Activated CD4-positive, alpha-beta T cell treated with anti-CD3 and anti-CD28 coated beads for 4 hours (primary cell): Measurements from ENCODE around the gene AJM1.

Experiments
- DNase-seq, 2 donors: peaks; one replicate each; pipeline ENCODE4 v3.0.0-alpha.2; 2020

Gene AJM1

DNA sequence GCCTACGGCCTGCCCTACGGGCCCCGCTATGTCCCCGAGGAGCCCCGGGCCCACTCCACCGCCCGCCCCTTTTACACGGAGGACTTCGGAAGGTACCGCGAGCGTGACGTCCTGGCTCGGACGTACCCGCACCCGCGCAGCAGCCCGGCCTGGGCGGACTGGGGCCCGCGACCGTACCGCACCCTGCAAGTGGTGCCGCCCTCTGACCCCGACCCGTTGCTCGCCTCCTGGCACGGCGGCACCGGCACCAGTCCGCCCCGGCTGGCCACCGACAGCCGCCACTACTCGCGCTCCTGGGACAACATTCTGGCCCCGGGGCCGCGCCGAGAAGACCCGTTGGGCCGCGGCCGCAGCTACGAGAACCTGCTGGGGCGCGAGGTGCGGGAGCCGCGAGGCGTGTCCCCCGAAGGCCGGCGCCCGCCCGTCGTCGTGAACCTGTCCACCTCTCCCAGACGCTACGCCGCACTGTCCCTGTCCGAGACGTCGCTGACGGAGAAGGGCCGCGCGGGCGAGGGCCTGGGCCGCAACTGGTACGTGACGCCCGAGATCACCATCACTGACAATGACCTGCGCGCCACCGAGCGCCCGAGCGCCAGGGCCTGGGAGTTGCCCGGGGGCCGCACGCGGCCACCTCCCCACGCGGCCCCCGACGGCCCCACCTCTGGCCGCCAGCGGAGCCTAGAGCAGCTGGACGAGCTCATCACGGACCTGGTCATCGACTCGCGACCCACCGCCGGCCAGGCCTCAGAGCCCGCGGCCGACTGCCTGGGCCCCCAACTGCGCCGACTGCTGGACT lies 3.4 kb downstream of the AJM1 start:
- DNase-seq, result no peak

DNA sequence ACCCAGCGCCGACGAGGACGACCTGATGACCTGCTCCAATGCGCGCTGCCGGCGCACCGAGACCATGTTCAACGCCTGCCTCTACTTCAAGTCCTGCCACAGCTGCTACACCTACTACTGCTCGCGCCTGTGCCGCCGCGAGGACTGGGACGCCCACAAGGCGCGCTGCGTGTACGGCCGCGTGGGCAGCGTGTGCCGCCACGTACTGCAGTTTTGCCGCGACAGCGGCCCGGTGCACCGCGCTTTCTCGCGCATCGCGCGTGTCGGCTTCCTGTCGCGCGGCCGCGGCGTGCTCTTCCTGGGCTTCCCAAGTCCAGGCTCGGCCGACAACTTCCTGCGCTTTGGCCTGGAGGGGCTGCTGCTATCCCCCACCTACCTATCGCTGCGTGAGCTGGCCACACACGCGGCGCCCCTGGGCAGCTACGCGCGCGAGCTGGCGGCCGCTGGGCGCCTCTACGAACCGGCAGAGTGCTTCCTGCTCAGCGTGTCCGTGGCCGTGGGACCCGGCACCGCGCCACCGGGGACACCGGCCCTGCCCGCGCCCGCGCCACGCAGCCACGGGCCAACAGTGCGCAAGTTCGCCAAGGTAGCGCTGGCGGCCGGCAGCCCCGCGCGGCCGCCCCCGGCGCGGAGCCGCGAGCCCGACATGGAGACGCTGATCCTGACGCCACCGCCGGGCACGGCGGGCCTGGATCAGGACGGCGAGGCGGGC lies 4.3 kb downstream of the AJM1 start:
- DNase-seq, result peak in 1 of 2 donors; percentile 56

DNA sequence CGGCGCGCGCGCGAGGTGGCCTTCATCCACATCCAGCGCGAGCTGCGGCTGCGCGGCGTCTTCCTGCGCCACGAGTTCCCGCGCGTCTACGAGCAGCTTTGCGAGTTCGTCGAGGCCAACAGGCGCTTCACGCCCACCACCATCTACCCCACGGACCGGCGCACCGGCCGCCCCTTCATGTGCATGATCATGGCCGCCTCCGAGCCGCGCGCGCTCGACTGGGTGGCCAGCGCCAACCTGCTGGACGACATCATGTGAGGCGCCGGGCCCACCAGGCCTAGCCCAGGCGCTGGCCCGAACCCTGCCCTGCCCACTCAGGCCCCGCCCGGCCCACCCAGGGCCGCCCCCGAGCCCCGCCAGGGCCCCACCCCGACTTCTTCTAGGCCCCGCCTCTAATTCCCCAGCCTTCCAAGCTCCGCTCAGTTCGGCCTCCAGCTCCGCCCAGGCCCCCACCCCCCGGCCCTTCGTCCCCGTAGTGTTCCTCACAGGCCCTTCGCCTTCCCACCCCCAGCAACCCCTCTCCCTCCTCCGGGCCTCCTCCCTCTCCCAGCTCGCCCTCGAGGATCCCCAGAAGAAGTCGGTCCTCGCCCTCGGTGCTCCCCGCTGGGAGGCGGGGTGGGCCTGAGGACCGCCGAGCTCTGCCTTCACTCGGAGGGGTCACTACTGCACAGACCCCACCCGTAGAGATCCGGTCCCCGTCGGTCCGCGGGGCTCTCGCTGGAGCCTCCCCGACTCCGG lies 5.0 kb downstream of the AJM1 start:
- DNase-seq, result no peak

DNA sequence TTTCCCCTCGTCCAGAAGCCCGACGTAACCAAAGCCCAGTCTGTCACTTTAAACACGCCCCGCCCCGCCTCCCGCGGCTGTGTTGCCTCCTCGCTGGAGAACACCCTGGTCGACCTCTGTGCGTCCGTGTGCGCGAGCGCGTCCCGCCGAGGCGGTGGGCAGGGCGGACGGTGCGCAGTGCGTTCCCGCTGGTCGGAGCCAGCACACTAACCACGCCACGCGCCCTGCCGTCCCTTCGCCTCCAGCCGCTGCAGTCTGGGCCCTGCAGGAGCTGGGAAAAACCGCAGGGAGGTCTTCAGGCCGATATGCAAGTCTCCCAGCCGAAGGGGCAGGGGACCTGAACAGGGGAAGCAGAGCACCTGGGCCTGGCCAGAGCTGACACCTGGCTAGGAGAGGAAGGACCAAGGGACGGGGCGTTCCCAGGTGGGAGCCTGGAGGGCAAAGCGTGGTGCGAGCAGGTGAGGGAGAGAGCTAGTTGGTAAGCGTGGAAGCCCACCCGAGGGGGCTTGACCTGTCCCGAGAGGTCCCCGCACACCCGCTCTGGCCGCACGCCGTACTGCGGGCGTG lies 5.6 kb downstream of the AJM1 start:
- peak; percentile 63 to 66 for DNase-seq

DNA sequence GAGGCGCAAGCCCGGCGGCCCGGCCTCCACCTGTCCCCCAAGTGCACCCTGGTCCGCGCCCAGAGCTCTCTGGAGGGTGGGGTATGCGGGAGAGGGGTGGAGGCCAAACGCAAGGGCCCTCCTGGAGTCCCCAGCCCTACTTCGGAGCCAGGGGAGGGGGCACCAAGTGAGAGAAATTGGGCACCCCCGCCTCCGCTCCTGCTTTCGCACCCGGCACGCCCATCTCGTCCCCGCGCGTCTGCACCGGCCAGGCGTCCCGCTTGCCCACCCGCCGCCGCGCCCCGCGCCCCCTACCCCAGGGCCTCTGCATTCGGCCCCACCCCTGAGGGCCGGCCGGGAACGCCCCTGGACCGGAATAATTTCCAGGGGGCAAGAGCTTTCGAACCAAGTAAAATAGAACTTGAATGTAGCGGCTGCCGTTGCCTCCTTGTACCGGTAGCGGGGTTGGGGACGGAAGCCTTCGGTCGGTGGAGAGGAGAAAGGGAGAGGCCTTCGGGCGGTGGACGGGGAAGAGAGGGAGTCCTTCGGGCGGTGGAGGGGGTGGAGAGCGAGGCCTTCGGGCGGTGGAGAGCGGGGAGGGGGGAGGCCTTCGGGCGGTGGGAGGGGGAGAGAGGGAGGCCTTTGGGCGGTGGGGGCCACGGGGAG lies 6.2 kb downstream of the AJM1 start:
- no peak for DNase-seq

DNA sequence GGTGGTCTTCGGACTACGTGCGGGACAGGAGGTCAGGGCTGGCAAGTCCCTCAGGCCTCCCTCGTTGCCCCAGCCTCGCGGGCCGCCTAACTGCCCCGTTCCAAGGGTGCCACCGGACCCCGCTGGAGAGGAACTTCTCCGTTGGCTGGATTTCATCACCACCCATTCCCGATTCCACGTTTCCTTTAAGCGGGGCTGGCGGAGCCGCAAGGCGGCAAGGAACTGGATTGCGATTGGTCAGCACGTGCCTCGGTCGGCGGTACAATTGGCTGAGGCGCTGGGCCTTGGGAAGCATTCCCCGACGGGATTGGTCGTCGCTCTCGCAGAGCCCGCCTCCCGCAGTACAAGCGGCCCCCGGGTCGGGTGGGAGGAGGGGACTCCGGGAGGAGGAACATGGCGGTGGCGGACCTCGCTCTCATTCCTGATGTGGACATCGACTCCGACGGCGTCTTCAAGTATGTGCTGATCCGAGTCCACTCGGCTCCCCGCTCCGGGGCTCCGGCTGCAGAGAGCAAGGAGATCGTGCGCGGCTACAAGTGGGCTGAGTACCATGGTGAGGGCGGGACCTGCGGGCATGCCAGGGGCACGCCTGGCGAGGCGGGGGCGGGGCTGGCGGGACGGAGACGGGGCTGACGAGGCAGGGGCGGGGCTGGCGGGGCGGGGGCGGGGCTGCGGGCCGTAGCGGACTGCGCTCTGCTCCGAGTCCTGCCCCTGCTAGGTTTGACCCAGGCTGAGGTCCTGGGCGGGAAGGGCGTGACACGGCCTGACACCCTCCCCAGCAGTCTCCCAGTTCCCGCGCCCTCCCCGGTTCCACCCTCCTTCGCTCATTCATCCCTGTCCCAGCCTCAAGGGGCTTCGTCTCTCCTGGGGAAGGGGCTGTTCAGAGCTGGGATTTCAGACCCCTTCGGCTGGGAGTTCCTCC lies 7.0 kb downstream of the AJM1 start, which contains the start of gene PHPT1:
PHPT1 (plus strand) TSS at position 372 of the 922 bp plus-strand sequence; CDS start at position 394, 22 bp downstream.
- peak; percentile 96 to 97 for DNase-seq

DNA sequence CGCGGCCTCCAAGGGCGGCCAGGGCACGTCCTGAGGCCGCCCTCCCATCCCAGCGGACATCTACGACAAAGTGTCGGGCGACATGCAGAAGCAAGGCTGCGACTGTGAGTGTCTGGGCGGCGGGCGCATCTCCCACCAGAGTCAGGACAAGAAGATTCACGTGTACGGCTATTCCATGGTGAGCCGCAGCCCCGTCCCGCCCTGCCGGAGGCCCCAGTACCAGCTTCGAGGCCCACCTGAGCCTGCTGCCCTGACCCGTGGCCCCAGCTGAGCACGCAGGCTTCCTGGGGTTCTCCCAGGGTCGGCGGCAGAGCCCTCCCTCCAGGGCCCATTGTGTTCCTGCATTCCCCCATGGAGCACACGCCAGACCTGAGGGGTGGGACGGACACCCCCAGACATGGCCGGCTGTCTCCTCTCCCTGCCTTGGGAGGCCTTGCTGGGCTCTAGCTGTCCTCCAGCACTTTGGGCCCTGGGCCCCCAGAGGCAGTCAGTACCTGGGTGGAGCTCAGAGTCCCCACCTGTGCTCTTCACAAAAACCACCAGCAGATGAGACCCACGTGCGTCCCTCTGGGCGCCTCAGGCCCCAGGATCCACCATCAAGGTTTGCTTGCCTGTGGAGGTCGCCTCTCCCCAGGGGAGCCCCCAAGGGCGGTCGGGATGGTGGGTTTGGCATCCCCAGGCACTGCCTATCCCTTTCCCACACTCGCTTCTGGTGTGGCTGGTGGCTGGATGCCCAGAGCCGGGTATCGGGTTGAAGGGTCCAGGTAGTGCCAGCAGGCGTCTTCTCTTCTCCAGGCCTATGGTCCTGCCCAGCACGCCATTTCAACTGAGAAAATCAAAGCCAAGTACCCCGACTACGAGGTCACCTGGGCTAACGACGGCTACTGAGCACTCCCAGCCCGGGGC lies 7.9 kb downstream of the AJM1 start:
- DNase-seq, result no peak

DNA sequence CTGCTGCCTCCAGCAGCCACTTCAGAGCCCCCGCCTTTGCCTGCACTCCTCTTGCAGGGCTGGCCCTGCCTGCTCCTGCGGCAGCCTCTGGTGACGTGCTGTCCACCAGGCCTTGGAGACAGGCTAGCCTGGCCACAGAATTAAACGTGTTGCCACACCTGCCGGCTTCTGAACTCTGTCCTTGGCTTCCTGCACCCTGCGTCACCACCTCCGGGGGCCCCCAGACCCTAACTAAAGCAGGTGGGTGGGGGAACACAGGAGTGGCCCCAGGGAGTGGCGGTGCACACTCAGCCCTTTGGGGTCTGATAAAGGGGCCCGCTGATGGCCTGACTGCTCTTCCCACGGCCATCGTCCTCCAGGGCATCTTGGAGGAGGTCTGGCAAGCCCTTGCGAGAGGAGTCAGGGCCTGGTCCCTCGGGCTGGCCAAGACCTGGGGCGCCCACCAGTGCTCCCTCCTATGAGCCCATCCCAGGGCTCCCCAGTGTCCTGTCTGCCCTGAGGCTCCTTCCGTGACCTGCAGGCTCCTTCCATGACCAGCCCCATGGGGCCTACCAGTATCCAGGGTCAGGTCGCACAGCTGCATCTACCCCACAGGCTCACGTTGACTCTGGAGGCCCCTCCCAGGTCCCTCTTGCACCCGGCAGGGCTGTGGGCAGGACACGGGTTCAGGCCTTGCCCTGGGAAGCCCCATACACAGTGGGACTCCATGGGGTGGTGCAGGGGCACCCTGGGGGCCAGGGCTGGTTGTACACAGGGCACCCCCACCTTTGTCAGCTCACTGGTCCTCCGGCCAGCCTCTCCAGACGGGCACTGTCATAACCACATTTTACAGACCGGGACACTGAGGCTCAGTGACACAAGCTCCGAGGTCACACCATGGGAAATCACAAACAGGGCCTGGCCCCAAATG lies 8.8 kb downstream of the AJM1 start:
- DNase-seq, result no peak

DNA sequence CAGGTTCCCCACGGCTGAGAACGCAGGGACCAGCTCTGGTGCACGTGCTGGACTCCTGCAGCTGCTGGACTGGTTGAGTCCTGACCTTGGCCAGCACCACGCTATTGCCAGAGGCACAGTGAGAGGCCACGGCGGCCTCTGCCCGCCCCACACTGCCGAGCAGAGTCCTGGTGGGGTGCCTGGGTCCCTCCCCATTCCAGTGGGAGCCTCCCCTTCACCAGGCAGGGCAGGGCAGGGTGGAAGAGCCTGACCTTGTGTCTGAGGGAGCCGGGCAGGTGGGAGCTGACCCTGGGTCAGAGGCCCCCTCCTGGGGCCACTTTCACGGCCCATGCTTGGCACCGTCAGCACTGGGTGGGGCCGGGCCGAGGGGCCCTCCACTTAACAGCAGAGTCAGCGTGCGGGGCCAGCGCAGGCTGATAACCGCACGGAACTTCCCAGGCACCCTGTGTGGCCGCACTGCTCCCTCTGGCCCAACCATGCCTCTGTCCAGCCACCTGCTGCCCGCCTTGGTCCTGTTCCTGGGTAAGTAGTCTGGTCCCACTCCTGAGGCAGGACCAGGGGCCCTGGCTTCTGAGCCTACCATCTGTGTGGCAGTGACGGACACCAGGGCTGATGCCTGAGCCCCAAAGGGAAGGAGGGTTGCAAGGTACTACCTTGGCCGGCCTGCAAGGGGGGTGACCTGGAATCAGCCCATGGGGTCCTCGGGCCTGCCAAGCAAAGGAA lies 9.8 kb downstream of the AJM1 start, which contains the start of gene MAMDC4:
MAMDC4 (plus strand) TSS at position 406 of the 723 bp plus-strand sequence; CDS start at position 477, 71 bp downstream.
- no peak for DNase-seq

DNA sequence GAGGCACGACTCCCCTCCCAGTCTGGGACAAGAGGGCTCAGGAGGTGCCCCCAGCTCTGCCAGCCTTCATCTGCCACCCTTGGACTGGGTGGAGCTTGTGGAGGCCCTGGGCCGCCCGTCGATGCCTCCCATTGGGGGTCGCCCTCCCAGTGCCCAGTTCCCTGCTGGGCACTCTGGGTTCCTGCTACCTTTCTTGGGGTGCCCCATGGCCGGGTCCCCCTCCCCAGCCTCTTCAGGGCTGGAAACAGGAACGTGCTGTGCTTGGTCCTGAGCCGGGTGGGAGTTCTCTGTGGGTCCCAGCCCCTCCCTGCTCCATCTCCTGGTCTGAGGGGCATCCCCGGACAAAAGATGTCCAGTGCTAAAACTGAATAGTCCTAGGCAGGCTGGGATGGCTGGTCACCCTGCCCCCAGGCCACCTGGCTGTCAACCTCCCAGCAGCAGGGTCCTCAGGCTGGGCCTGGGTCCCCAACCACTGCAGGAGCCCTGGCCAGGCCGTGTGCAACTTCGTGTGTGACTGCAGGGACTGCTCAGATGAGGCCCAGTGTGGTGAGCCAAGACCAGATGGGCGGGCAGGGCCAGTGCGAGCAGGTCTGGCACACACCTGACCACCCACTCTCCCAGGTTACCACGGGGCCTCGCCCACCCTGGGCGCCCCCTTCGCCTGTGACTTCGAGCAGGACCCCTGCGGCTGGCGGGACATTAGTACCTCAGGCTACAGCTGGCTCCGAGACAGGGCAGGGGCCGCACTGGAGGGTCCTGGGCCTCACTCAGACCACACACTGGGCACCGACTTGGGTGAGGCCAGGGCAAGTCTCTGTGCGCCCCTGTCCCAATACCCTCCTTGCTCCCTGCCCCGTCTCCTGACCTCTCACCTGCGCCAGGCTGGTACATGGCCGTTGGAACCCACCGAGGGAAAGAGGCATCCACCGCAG lies 10.7 kb downstream of the AJM1 start:
- no peak for DNase-seq

DNA sequence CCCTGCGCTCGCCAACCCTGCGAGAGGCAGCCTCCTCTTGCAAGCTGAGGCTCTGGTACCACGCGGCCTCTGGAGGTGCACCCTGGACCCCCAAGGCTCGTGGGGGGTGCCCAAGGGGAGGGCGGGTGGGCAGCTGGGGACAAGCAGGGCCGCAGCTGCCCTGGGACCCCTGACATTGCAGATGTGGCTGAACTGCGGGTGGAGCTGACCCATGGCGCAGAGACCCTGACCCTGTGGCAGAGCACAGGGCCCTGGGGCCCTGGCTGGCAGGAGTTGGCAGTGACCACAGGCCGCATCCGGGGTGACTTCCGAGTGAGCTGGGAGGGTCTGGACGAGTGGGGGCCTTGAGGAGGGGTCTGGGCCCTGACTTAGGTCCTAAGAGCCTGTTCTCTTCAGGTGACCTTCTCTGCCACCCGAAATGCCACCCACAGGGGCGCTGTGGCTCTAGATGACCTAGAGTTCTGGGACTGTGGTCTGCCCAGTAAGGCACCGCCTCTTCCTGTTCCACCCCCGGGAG lies 11.4 kb downstream of the AJM1 start:
- no peak for DNase-seq

DNA sequence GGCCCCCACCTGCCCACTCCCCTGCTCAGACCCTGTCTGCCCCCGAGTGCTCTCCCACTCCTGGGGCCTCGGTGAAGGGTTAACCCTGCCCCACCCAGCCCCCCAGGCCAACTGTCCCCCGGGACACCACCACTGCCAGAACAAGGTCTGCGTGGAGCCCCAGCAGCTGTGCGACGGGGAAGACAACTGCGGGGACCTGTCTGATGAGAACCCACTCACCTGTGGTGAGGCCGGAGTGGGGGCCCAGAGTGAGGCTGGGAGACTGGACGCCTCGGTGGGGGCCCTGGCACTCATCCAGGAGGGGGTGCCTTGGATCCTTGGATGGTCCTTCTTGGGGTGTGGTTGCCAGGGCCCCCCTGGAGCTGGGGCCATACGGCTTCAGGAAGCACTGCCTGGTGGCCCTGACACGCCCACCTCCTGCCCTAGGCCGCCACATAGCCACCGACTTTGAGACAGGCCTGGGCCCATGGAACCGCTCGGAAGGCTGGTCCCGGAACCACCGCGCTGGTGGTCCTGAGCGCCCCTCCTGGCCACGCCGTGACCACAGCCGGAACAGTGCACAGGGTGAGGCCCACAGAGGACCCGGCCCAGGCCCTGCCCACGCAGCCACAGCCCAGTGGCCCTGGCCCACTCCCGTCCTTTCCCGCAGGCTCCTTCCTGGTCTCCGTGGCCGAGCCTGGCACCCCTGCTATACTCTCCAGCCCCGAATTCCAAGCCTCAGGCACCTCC lies 12.0 kb downstream of the AJM1 start:
- no peak for DNase-seq

DNA sequence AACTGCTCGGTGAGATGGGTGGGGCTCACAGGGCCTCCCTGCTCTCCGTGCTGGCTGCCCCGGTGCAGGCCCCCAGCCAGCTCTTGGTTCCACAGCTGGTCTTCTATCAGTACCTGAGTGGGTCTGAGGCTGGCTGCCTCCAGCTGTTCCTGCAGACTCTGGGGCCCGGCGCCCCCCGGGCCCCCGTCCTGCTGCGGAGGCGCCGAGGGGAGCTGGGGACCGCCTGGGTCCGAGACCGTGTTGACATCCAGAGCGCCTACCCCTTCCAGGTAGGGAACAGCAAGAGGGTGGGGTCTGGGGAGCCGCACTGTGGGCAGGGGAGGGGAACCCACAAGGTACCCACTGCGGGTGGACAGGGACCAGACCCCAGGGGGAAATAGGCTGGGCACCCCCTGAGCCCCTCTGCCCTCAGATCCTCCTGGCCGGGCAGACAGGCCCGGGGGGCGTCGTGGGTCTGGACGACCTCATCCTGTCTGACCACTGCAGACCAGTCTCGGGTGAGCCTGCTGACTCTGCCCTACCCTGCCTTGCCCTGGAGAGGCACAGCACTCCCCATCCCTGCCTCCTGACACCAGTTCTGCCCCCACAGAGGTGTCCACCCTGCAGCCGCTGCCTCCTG lies 12.7 kb downstream of the AJM1 start:
- no peak for DNase-seq

DNA sequence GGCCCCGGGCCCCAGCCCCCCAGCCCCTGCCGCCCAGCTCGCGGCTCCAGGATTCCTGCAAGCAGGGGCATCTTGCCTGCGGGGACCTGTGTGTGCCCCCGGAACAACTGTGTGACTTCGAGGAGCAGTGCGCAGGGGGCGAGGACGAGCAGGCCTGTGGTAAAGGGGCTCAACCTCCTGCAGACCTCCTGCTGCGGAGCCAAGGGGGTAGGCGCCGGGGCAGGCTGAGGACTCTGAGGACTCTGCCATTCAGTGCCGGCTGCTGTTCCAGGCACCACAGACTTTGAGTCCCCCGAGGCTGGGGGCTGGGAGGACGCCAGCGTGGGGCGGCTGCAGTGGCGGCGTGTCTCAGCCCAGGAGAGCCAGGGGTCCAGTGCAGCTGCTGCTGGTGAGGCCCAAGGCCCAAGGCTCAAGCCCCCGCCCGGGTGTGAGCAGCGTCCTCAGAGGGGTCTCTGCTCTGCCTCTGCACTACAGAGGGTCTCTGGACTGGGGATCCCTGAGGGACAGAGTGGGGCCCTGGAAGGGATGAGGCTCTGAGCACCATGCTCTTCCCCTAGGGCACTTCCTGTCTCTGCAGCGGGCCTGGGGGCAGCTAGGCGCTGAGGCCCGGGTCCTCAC lies 13.3 kb downstream of the AJM1 start:
- DNase-seq, result no peak

DNA sequence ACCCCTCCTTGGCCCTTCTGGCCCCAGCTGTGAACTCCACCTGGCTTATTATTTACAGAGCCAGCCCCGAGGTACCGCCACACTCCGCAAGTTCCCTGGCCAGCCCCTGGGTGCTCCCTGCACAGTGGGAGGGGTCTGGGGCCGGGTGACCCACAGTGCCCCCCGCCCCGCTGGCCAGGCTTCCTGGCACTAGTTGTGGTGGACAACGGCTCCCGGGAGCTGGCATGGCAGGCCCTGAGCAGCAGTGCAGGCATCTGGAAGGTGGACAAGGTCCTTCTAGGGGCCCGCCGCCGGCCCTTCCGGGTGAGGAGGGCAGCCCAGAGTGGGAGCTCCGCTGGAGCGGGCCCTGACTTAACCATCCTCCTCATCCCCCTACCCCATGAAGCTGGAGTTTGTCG lies 13.8 kb downstream of the AJM1 start:
- no peak for DNase-seq
